Activated CD8-positive, alpha-beta memory T cell treated with anti-CD3 and anti-CD28 coated beads for 4 hours (primary cell): ENCODE results near the gene TMEM179B.
A peak's percentile ranks its signal among the peaks of the same experiment; 100 is the strongest.
"Not testable (repeated sequence)": the region's sequence is repeated elsewhere in the genome, so short reads cannot be mapped to it uniquely, and the experiment has no call there.

Source experiments
- DNase-seq, 2 donors: peaks; one replicate each; pipeline ENCODE4 v3.0.0-alpha.2; 2020; ENCODE audit warnings: low read depth in 2 of 2

Gene TMEM179B

GRCh38 chr11:62789576-62789975 is 2.4 kb downstream of the TMEM179B start:
- no peak for DNase-seq

- peak; percentile 78 to 83 for DNase-seq
These were observed 4.4 kb downstream of the TMEM179B start, which contains the start of gene TMEM223 for GRCh38 chr11:62791501-62792201. Gene TMEM223 (minus strand): TSS chr11:62792006. CDS start chr11:62791994, 12 bp downstream.

DNA sequence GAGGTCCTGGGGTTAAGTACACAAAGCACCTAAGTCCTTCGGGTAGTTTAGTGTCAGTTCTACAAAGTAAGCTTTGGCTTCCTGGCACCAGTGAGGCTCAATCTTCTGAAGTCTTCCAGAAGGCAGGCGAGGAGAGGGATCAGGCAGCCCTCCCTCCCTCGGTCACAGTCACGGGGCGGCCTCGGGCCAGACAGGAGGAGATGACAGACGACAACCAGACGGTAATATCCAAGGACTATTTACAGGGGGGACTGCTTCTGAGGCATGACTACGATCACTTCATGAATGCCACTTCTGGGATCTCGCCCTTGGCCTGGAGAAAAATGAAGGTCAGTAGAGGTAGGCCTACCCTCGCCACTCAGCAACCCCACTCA is 5.0 kb downstream of the TMEM179B start:
- DNase-seq = no peak

- no peak for DNase-seq
These were observed 7.1 kb downstream of the TMEM179B start for GRCh38 chr11:62794201-62794775.

DNA sequence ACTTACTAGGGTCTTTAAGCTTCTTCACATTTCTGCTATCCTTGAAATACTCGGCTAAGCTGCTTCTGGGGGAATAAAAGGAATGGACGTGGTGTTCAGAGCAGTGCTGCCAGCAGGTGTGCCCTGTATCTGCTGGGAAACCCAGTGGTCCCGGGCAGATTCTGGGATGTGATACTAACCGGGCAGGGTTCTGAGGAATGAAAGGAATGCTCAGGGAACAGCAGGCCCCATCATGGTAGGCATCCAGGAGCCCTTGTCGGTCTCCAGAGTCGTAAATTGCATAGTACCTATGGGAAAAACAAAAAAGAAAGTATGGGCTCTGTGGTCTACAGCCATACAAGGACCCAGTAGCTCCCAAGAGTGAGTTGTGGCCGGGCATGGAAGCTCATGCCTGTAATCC is 9.1 kb downstream of the TMEM179B start:
- DNase-seq = no peak

- DNase-seq = no peak
These were observed 12.3 kb downstream of the TMEM179B start for GRCh38 chr11:62799486-62799885.

DNA sequence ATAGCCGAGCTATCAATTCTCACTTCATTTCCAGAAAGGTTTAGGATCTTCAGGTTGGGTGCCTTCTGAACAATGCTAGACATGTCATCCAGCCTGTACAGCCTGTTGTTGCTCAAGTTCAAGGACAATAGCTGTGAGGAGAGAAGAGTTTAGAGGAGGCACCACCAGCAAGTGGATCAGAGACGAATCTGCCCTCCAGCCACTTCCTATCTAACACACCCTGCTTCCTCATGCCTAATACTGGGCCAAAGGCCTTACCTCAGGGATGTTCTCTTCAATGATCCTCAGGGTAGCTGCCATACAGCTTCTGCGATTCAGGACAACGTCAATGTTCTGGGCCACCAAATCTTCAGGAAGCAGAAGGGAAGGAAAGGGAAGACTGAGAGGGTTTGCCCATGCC is 13.9 kb downstream of the TMEM179B start:
- no peak for DNase-seq

DNA sequence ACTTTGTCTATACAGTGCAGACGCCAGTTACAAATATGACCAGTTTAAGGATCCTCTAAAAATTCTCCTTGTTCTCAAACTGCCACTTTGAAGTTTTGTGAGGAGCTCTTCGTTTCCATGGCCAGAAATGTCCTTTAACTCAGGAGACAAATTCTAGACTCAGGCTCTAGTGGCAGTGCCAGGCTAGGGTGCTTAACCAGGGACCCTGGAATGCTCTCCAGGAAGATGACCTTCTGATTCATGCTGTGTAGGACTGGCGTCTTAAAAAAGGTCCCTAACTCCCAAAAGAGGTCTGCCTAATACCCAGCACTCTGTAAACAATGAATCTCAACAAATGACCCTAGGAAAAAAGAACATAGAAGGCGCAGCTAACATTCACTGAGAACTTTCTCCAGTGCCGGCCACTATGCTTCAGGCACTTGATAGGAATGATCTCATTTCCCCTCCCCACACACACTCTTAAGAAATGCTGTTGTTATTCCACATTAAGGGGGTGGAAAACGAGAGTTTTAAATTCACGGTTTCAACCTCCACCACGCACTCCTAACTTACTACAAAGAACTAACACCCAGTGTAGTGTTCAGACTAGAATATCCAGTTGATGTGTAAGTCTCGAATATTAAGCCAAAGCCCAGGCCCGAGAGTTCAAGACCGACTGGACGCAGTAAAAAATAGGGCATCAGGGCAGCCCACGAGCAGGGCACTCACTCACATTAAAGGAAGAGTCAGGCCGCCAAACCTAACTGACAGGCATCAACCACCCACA is 17.3 kb downstream of the TMEM179B start:
- DNase-seq = no peak

DNA sequence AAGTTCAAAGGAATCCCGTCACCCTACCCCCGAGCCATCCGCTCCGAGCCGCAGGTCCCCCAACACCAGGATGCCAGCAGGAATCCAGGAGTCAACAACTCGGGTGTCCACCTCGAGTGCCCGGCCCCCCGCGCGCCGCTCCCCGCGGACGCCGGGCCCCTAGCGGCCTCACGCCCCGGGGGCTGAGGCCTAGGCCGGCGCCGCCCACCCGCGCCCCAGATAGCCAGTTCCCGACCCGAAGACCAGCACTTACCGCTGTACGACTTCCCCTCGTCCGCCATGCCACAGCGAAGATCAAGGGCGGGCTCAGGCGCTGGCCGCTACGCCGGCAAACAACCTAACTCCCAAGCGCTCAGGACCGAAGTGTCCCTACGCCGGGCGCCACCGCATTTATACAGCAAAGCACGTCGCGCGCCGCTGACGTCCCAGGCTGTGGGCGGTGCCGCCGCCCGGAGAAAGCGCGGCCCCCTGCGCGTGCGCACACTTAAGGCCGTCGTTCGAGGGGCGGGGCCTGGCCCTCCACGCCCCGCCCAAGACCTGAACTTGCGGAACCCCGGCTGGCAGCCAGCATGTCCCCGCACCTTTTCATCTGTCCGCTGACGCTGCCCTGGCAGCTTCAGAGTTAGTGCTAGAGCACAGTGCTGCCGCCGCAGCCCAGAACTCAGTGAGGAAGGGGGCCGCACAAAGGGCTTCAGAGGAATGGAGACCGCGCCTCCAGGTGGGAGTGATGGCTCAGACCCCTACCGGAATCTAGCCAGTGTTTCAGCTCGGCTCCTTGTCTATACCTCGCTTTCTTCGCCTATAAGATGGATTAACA is 18.1 kb downstream of the TMEM179B start, which contains the start of gene NXF1:
Gene NXF1, minus strand, starts transcription at position 365 of the 817 bp plus-strand sequence. Its CDS starts 84 bp downstream, at position 281.
- peak; percentile 87 for DNase-seq

DNA sequence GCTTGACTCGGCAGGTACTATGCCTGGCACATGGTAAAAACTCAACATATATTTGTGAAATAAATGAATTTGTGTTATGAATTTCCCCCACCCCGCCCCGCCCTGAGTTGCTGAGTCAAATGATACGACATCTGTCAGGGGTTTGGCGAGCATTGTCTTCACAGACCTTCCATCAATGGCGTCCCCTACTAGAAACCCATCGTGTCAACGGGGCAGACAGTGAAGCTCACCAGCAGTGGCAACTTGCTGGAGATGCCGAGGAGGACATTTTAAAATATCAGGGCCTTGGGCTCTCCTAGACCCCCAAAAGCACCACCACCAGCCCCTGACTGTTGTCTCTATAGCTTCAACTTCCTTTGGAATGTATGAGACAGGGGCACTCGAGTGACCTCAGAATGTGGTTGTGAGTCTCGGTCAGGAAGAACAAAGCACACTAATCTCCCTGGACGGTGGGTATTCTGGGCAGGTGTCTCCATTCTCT is 18.8 kb downstream of the TMEM179B start:
- no peak for DNase-seq

- no peak for DNase-seq
These were observed 19.5 kb downstream of the TMEM179B start for GRCh38 chr11:62806611-62807121.

DNA sequence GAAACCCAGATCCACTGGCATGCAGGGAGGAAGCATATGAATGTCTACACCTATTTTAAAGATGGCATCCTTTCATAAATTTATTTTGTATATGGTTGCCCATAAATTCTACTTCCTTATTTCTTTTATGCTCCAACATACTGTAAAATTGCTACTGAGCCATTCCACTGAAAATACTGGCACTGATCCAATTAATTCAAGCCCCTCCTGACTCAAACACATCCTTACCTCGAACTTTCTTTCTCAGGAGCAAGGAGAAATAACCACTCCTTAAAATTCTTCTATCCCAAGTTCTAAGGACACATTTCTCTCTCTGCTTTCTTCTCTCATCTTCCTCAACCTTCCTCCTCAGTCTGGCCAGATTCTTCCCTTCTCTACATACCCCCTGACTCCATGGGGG is 23.5 kb downstream of the TMEM179B start:
- DNase-seq = no peak

DNA sequence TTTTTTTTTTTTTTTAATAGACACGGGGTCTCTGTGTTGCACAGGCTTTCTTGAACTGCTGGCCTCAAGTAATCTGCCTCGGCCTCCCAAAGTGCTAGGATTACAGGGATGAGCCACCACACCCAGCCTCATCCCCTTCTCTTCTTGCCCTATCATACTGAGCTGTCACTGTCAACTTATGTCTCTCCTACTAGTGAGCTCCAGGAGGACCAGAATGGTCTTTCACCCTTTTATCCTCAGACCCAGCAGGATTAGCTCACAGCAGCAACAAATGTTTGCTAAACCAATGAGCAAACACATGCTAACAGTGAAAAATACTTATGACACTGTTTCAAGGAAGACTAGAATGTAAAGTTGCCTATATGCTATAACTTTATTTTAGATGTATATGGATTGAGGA is 24.5 kb downstream of the TMEM179B start:
- DNase-seq = no peak

- no peak for DNase-seq
These were observed 29.4 kb downstream of the TMEM179B start for GRCh38 chr11:62816557-62816956.

DNA sequence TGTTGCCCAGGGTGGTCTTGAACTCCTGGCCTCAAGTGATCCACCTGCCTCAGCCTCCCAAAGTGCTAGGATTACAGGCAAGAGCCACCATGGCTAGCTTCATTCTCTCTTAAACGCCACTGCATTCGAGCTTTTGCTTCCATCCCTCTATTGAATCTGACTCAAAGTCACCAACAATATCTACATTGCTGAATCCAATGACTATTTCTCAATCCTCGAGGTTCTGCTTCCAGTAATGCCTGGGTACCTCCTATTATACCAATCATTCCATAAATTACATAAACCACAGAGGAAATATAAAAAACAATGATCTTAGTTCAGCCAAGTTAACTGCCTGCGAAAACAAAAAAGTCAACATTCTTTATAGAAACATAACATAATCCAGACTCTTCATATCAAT is 29.9 kb downstream of the TMEM179B start:
- DNase-seq = no peak

DNA sequence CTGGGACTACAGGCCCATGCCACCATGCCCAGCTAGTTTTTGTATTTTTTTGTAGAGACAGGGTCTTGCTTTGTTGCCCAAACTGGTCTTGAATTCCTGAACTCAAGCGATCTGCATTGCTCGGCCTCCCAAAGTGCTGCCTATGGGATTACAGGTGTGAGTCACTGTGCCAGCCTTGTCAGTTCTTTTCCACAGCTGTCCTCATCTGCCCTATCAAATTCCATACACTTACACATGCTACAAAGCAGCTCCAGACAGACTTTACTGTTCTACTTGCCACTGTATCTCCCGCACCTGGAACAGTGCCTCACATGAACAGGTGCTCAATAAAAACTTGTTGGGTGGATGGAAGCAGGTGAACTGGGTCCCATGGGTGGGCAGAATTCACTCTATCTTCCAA is 36.5 kb downstream of the TMEM179B start:
- DNase-seq = no peak

DNA sequence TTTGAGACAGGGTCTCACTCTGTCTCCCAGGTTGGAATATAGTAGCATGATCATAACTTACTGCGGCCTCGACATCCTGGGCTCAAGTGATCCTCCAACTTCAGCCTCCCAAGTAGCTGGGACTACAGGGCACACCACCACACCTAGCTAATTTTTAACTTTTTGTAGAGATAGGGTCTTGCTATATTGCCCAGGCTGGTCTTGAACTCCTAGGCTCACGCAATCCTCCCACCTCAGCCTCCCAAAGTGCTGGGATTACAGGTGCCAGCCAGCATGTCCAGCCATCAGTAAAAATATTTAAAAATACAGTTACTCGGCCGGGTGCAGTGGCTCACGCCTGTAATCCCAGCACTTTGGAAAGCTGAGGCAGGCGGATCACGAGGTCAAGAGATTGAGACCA is 40.9 kb downstream of the TMEM179B start:
- not testable (repeated sequence) for DNase-seq

GRCh38 chr11:62830904-62831519 is 43.8 kb downstream of the TMEM179B start:
- no peak for DNase-seq

DNA sequence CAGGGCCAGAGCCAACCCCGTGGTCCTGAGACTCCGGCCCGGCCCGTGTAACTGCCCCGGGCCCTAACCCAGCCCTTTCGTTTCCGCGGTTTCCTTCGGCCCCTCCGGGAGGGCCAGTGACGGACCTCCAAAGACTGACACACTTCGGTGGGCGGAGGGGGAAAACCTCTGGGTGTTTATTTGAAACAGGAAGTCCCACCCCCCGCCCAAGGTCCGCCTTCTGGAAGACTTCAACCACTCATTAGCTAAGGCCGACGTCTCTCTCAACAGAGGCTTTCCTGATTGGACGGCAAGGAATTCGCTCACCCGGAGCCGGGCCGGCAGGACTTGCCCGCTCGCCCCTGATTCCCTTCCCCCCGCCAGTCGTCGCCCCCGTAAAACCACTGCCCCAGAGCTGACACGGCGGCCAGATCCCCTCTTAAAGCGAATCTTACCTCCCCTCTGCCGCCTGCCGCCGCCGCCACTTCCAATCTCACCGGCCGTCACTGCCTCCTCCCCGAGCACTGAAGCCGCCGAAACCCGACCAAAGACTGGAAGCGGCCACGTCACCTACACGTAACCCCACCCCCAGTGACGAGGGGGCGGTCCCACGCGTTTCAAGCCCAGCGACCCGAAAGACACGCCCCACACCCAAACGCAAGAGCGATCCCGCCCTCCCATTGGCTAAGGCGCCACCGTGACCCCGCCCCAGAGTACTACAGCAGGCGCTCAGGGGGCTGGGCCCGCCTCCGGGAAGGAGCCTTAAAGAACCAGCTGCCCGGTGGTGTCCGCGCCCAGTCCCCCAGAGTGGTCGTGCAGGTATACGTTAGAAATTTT is 44.5 kb downstream of the TMEM179B start, which contains the start of gene STX5:
Gene STX5, minus strand, starts transcription at position 532 of the 816 bp plus-strand sequence. CDS start 808 bp downstream, outside the sequence.
- DNase-seq = peak; percentile 99
